ENCODE measurements around the gene GPX3.
A peak's percentile ranks its signal among the peaks of the same experiment; 100 is the strongest.

Gene GPX3

DNA sequence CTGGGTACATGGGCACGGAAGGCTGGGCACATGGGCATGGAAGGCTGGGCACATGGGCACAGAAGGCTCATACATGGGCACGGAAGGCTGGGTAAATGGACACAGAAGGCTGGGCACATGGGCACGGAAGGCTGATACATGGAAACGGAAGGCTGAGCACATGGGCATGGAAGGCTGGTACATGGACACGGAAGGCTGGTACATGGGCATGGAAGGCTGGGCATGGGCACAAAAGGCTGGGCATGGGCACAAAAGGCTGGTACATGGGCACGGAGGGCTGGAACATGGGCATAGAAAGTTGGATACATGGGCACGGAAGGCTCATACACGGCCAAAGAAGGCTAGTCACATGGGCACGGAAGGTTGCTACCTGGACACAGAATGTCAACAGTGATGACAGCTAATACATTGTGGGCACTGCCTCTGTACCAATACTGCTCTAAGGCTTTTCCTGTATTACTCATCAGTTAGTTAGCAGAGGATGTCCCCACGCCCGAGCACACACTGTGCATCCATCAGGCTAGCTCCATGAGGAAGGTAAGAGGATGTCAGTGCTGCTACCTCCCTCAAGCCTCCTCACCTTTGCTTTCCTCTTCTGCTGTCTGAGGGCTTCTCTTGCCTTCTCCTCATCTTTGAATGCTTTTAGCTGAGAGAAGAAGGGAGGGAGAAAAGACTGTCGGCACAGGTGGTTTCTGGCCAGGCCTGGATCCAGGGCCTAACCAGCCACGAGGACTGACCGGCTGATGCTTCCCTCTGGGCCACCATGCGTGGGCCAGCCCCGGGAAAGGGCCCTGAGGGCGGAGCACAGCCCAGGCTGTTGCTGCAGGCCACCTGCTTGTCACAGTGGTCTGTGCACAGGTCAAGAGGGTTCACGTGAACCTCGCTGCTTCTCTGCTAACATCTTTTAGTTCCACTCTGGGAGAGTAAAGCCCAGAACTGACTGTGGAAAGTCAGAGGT is 14.3 kb downstream of the GPX3 start:
- DNase-seq (ENCODE audit: low read depth) = no peak

DNA sequence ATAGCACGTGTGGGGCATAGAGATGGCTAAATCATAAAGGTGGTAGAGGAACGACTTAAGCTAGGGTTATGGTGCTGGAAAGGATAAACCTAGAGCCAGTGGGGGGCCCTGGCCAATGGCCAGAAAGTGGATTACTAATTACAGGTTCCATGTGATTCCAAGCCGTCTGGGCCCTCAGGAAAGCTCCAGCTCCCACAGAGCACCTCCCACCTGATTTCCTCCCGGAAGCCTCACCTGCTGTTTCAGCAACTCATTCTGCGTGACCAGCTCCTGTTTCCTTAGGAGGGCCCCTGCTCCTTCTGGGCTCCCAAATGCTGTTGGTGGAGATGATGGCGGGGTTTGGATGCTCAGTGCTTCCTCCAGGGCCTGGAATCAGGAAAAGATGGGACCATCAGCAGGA is 16.2 kb downstream of the GPX3 start:
- DNase-seq (ENCODE audit: low read depth) = no peak

DNA sequence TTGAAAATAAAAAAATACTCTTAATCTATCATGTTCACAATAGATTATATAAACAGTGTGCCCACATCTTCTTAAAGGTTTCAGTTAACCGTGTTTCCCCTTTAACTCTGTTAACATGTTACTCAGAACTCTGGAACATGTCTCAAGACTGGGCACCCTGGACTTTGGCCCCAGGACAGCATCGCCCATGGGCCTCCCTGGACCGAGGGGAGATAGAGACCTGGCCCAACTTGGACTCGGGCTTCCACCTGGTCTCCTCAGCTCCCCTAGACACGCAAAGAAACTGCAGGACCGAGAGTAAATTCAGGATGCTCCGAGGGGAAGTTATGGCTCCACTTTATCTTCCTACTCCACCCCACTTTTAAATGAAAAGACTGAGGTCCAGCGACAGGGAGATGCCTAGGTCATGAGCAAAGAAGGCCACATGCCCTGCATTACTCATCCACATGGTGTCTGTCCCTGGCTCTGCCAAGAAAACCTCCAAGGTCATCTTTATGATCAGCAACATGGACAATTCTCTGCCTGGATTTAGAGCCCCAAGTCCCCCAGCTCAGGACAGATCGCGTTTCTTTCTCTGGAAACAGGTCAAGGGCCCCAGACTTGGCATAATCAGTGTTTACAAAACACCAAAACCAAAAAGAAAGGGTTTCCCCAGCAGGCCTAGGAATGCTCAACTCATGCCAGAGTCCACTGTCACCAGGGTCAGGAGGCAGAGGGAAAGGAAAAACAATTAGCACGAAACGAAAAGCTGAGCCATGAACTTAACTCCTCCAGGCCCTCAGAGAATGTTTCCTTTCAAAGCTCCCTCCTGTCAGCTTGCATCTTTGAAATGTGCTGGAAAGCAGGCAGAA is 17.4 kb downstream of the GPX3 start:
- DNase-seq (ENCODE audit: low read depth) = no peak

DNA sequence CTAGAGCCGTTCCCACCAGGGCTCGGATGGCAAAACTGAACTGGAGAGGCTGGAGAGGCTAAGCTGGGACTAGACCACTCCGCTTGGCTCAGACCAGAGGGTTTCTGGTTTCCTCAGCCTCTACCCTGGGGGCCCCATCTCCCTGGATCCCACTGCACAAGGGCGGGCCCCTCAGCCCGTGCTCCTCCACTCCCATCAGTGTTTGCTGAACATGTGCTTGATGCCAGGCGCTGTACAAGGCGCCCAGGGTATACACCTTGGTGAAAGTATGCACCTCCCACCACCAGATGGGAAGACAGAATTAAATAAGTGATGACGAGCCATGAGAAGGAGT is 18.0 kb downstream of the GPX3 start:
- no peak for DNase-seq (ENCODE audit: low read depth)

DNA sequence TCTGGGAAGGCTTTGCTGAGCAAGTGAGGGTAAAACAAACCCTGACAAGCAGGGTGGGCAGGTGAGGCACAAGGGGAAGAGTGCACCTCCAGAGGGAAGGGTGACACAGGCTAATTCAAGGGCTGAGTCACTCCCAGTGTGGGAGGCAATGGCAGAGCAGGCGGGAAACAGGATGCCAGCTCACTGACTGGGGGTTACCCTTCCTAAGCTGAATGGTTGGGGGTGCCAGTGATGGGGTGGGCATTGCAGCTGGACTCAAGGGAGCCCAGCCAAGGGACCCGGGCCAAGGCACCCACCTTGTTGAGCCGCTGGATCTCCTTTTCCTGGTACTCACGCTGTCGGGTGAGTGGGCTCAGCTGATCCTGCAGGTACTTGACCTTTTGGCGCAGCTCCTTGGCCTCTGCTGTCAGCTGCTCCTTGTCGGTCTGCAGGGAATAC is 18.4 kb downstream of the GPX3 start:
- DNase-seq (ENCODE audit: low read depth) = peak; percentile 27

DNA sequence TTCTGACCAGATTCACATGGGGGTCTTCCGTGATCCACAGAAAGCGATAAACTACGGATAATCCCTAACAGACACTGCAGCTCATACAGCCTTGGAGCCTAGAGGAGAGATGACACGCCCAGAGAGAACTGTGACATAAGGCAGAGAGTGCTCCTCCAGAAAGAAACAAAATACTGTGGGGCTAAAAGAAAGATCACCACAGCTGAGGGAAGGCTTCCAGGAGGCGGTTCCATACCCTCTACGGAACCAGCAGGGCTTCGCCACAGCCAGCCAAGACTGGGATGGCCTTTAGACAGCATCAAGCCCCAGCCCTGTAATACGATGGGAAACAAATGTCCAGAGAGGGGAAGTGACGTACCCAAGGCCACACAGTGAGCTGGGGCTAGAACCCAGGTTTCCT is 19.3 kb downstream of the GPX3 start:
- no peak for DNase-seq (ENCODE audit: low read depth)

DNA sequence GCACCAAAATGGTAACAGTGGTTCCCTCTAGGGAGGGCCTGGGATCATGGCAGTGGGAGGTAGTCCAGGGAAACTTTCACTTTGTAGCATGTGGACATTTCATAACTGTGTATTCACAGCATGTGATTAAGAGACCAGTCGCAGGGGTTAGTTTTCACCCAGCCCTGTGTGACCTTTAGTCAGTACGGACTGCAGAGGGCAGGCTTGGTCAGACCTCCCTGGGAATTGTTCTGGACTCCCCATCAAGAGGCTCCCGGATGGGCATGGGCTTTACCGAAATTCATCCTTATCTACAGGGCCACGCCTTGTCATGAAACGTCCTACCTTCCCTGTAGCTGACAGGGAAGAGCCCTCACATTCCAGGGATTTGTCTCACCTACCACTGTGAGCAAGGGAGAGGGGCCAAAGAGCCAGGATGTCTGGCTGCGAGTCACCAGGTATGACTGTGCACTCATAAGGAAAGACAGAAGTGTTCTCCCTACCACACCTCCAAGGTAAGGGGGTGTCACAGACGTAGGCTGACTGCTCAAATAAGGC is 19.9 kb downstream of the GPX3 start:
- DNase-seq (ENCODE audit: low read depth) = no peak

DNA sequence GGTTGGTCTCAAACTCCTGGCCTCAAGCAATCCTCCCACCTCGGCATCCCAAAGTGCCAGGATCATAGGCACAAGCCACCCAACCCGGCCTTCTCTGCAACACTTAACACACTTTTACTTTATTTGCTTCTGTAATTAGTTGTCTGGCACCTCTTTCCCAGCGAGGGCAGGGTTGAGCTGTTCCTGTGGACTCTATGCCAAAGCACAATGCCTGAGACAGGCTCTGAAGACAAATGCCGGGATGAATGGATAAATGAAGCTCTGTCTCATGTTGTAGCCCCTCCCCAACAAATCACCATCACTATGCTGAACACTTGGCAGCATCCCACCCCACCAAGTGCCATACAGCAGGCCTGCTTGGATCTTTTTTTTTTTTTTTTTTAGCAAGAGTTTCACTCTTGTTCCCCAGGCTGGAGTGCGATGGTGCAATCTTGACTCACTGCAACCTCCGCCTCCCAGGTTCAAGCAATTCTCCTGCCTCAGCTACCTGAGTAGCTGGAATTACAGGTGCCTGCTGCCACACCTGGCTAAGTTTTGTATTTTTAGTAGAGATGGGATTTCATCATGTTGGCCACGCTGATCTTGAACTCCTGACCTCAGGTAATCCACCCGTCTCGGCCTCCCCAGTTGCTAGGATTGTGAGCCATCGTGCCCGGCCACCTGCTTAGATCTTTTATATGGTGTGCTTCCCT is 21.3 kb downstream of the GPX3 start:
- DNase-seq (ENCODE audit: low read depth) = no peak

DNA sequence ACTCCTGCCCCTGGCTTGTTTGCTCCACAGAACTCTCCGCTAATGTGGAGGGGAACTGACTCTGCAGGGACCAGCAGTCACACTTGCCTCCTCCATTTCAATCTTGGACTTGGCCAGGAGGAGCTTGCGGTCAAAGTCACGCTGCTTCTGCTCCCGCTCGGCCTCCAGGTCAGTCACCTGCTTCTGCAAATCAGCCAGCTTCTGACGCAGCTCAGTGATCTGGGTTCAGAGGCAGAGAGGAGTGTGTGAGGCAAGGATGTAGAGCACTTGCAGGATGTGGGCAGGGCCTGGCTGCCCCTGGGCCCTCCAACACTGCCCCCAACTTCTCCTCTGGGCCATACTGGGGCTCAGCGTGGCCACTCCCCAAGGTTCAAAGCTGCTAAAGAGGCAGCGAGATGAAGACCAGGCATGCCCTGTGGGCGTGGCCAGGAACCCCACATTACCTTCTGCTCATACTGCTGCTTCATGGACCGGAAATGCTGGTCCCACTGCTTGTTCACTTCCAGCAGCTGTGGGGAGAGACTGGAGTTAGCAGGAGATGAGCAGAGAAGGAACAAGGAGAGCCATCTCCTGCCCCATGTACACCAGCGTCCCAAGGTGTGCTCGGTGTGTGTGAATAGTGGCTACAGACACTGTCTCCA is 22.2 kb downstream of the GPX3 start:
- DNase-seq (ENCODE audit: low read depth) = no peak

DNA sequence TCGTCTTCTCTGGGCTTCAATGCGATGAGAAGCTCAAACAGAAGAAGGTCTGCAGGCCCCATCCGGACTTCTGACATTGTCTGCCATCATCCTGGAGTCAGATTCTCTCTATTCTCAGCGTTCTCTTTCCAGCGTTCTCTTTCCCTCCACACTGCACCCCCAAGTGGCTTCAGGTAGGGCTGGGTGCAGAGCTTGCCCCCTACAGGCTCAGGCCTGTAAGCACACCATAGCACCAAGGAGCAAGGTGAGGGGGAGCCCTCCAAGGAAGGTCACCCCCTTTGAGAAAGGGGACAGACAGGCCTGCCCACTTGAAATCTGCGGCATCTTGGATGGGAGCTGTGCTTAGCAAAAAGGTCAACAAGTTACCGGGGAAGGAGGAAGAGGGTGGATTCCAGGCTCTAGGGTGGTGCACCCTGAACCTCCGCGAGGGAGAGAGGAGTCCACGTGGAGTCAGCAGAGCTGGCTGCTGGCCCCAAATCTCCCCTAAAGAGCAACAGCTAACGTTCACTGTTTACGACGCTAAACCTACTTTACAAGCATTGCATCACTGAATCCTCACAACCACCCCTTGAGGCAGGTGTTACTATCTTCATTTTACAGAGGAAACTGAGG is 27.5 kb downstream of the GPX3 start:
- no peak for DNase-seq (ENCODE audit: low read depth)

DNA sequence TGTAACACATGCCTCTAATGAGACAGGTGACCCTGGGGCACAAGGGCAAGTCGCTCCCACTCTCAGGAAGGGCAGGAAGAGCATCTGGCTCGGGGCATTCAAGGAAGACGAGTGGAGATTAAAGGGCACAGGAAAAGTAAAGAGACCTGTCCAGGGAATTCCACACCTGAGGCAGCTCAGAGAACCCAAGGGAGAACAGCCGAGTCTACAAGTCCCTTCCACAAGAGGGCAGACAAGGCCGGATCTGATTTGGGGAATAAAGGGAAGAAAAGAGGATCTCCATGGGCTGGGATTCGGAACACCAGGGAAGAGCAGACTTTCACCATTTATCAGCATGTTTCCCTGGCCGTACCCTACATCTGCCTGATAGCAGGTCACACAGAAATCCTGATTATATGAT is 28.1 kb downstream of the GPX3 start:
- DNase-seq (ENCODE audit: low read depth) = no peak

DNA sequence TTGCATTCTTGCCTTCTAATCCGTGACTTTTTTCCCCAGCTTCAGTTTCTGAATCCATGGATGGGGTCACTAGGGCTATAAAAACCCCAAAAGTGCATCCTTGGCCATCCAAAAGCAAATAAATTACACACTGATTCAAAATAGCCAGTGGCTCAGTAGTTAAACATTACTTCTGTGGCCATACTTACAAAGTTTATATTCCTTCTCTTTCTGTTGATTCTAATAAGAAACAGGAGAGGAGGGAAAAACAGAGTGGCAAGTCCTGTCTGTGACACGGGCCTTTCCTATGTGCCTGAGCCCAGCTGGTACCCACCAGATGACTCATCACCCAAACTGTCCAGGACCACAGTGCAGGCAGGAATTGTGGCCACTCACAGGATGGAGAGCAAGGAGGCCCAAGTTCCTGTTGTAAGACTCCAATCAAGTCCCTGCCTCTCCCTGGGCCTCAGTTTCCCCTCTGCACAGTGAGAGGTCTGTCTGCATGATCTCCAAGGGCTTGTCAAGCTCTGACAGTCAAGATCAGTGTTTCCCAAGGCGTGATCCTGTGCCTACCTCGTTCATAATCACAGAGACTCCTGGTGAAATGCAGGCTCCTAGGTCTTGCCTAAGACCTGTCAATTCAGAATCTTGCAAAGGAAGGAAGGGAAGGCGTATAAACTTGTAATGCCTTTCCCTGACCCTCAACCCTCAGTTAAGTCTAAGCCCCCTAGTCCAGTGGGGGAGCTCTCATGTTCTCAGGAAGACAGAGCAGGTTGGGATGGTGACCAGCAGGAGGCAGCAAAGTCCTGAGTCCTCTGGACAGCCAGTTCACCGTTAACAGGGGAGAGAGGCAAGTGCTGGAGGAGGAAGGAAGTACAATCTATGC is 30.9 kb downstream of the GPX3 start:
- DNase-seq (ENCODE audit: low read depth) = peak; percentile 57

DNA sequence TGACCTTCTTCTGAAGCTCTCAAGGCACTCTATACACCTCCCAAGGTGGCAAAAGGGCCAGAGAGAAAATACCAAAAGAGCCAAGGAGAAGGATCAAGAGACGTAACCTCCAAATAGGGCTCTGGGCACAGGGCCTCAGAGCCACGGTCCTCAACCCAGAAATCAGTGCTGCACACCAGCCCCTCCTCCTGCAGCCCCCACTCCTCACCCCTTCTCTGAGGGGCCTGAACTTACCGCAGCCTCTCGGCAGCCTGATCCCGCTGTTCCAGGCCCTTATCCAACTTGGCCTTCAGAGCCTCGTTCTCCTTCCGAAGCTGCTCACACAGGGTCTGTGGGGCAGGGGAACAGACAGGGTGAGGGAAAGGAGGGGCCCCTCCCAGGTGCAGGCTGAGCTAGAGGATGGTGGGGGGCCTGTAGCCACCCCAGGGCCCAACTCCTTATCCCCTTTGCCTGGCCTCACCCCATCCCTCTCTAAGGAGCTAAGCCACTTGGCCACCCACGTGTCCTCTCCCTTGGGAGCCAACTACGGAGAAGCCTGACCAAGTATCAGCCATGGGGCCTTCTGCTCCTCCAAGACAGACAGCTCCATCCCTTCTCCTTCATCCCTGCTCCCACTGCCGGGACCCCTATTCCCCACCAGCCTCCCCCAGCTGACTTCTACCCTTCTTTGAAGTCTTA is 31.7 kb downstream of the GPX3 start:
- no peak for DNase-seq (ENCODE audit: low read depth)

DNA sequence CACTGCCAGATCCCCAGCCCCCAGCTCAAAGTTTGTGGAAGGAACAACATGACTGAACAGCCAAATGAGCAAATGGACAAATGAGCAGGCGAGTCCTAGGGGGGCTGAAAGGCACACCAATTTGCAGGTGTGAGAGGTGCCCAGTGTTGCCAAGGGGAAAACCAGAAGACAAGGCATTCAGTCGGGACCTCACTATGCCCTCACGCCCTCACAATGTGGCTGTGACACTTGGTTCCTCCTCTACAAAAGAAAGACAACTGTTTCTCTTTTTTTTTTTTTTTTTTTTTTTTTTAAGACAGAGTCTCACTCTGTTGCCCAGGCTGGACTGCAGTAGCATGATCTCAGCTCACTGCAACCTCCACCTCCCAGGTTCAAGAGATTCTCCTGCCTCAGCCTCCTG is 32.4 kb downstream of the GPX3 start:
- no peak for DNase-seq (ENCODE audit: low read depth)

DNA sequence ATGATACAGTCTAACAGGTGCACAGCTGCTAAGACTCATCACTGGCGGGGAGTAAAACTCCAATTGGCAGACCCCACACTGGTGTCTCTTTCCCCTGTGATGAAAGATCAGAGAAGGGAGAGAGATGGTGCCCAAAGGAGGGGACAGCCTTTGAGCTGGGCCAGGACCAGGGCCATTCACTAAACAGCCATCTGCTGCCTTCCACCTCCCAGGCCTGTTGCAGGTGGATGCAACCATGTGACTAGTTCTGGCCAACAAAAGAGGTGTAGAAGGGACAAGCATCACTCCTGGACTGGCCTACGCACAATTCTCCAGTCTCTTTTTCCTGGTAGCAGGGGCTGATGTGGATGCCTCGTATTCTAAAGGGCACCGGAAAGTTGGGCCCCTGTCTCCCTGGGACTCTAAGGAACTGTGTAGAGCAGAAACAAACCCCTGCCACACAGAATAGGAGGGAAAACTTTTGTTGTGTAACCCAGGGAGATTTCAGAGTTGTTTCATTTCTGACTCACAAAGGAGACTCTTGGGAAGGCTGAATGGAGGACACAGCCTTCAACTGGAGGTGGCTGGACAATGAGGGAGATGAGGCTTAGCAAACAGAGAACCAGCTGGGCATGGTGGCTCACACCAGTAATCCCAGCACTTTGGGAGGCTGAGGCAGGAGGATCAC is 33.5 kb downstream of the GPX3 start:
- no peak for DNase-seq (ENCODE audit: low read depth)

DNA sequence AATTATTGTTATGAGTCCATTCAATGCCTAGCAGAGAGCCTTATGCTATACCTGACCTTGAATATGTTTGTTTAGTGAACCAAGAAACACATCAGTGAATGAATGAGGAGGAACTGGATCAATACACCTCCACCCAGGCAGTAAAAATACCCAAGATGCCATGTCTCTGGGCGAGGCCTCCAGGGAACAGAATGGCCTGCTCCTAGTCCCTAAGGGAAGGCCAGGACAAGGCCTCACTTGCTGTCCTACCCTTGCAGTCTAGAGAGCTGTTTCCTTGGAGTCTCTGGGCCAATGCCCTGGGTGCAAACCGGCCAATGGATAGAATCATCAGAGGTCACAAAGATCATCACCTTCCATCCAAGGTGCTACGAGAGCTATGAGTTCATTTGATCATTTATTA is 34.3 kb downstream of the GPX3 start:
- no peak for DNase-seq (ENCODE audit: low read depth)

DNA sequence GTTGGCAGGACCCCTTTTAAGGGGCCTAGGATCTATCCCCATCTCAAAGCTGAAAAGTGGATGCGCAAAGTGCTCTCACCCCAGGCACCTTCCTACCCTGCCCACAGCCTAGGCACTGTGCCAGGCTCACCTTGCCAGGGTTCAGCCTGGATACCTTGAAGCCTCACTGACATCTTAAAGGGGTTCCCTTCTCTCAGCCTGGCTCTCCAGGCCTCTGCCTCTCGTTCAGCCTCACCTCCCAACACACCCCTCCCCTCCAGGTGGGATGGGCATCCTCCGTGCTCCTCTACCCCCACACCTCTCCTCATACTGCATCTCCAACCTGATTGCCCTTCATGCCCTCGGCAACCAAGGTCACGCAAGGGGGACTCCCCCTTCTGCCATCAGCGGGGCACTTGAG is 34.9 kb downstream of the GPX3 start:
- DNase-seq (ENCODE audit: low read depth) = no peak

DNA sequence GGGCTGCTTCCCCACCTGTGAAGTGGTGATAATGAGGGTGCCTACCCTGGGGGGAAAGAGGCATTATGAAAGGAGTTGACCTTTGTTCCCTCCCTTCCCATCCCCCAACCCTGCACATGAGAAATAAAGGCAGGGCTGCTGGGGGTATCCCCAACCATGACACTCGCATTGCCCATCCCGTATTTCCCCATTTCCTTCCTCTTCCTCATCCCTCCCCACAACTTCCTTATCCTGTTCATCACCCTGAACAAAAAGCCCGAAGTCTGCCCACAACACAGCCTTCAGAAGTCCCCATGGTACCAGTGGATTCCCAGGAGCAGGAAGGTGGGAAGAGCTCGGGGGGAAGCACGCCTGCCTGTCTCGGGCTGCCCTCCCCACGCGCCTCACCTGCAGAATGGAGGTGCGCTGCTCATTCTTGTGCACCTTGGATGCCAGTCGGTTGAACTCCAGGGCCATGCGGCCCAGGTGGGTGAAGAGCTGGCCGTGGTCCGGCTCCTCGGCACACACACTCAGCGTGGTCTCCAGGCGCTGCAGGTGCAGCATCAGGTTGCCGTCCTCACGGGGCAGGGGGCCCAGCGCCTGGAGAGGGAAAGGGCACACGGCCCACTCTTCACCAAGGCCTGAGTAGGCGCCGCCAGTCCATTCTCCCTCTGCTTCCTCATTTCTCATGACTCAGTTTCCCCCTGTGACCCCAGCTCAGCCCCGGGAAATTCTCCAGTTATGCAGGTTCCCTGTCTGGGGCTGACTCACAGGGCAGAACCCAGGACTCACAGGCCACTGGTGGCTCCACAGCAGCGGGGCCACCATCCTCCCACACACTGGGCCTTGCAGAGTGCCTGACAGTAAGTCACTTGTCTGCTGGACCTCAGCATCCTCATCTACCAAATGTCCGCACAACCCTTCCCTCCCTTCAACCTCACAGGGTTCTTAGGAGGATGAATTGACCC is 36.3 kb downstream of the GPX3 start:
- DNase-seq (ENCODE audit: low read depth) = no peak
